Testis (tissue), 3 donors: ENCODE measurements around the gene AQP5. TPM values are rescaled to one million over a fixed set of nuclear protein-coding genes. Genes with fewer than 3 reads are reported as not detected.

Experiments used
- DNase-seq: peaks from one replicate; pipeline ENCODE4 v3.0.0-alpha.2; 2019
- H3K27ac ChIP-seq, 2 donors: fragments of 200-600 bp; sonication (generic); one replicate each; pipeline ENCODE4 v1.5.1; 2019
- H3K27me3 ChIP-seq: fragments of 200-600 bp; sonication (generic); one replicate; pipeline ENCODE4 v1.5.1; 2019
- H3K36me3 ChIP-seq: fragments of 200-600 bp; sonication (generic); one replicate; pipeline ENCODE4 v1.5.1; 2017; ENCODE audit warnings: low read depth; ENCODE audit errors: missing control alignments
- H3K4me1 ChIP-seq: fragments of 200-600 bp; sonication (generic); one replicate; pipeline ENCODE4 v1.5.1; 2019
- H3K4me3 ChIP-seq, 2 donors: fragments of 200-600 bp; sonication (generic); one replicate each; pipeline ENCODE4 v1.5.1; 2017 to 2019
- H3K9me3 ChIP-seq: fragments of 200-600 bp; sonication (generic); one replicate; pipeline ENCODE4 v1.5.1; 2017
- POLR2A ChIP-seq: fragments of 450-650 bp; IDR thresholded peaks from one replicate; pipeline ENCODE4 v1.6.1; 2017; ENCODE audit warnings: antibody characterized with exemption, mild to moderate bottlenecking, moderate library complexity
- WGBS, 2 donors: methylation state at CpG; one replicate each; pipeline ENCODE4 v1.1.5; 2018; 5-methylcytosine and 5-hydroxymethylcytosine counted together
- intact Hi-C: fragments of 100-400 bp; cut with DNase I; formaldehyde crosslinking; loops from one replicate; pipeline ENCODE4 v1.15.1; 2023; ENCODE audit warnings: low total_unique reads
- polyA plus RNA-seq: library from polyadenylated mRNA; stranded (reverse); fragments of 350-450 nt; fragmentation: Illumina TruSeq; extraction: RNeasy Lipid Tissue Mini Kit (QIAGEN cat#74804); gene quantifications from one replicate; pipeline ENCODE4 v1.2.3, GENCODE V29; 2014; ENCODE audit warnings: low read depth, low replicate concordance; ENCODE audit not compliant: insufficient read depth
- total RNA-seq, 2 donors: library from RNA; depleted of rRNA; stranded (reverse); fragments of >200 nt; gene quantifications; one replicate each; pipeline ENCODE4 v1.2.3, GENCODE V29; 2016
- TF ChIP-seq, protein P1 (sequence below), 3 experiments: fragments of 450-650 bp in 2 of 3; fragments of 200-600 bp in 1 of 3; sonication (generic) in 1 of 3; IDR thresholded peaks; one replicate each; pipeline ENCODE4 v1.5.1; 2016 to 2019; ENCODE audit warnings: antibody characterized with exemption in 3 of 3, mild to moderate bottlenecking in 2 of 3, moderate library complexity in 1 of 3

Gene AQP5
- total and polyA plus RNA-seq, 3 donors from 2014 or later, result 128 to 414 (median 134) TPM

DNA sequence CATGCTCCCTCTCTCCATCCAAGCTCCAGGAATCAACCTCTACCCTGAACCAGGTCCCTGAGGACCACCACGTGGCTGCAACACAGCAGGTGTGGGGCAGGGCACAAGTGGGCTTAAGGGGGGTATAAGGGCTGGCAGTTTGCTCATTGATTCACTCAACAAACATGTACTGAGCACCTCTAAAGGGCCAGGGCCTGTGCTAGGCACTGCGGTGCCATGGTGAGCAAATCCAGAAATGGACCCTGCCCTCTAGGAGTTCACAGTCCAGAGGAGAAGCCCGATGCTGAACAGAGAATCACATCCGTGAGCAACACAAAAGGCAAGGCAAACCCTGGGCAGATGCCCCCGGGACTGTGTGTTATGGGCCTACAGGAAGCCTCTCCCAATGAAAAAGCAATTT lies 17.6 kb upstream of the AQP5 start:
- H3K9me3 ChIP-seq, result no peaks in the 10 kb centered on the region
- H3K27ac ChIP-seq, result no peak overlapping the region
- TF ChIP-seq, protein P1, sequence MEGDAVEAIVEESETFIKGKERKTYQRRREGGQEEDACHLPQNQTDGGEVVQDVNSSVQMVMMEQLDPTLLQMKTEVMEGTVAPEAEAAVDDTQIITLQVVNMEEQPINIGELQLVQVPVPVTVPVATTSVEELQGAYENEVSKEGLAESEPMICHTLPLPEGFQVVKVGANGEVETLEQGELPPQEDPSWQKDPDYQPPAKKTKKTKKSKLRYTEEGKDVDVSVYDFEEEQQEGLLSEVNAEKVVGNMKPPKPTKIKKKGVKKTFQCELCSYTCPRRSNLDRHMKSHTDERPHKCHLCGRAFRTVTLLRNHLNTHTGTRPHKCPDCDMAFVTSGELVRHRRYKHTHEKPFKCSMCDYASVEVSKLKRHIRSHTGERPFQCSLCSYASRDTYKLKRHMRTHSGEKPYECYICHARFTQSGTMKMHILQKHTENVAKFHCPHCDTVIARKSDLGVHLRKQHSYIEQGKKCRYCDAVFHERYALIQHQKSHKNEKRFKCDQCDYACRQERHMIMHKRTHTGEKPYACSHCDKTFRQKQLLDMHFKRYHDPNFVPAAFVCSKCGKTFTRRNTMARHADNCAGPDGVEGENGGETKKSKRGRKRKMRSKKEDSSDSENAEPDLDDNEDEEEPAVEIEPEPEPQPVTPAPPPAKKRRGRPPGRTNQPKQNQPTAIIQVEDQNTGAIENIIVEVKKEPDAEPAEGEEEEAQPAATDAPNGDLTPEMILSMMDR (IDR thresholded peaks at IDR 0.05), result no peak
- H3K36me3 ChIP-seq, result no peaks in the 10 kb centered on the region
- peaks cover 7% of the 10 kb centered on the region for H3K4me1 ChIP-seq
- WGBS, 2 donors, result 91 to 93% methylated on average over 5 of the region's 5 CpGs
- no peaks in the 10 kb centered on the region for H3K27me3 ChIP-seq
- H3K4me3 ChIP-seq, result no peak overlapping the region
- no peak for DNase-seq
- intact Hi-C loops, result no loop called here

DNA sequence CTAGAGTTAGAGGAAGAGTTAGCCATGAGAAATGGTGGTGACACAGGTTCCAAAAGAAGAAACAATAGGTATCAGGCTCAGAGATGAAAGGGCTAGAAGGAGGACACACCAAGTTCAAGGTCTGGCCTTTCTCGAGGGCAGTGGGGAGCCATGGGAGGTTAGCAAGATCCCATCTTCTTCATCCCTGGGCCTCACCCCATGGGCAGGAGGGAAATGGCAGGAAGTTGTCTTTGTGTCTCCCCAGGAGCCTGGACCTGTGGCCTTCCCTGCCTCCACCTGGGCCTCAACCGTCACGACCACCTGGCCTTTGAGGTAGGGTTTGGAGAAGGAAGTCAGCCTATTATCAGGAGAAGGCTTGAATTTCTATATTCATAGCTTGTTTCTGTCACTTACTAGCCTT lies 17.0 kb upstream of the AQP5 start:
- Histone ChIP-seq H3K9me3 (no peaks in the 10 kb centered on the region), H3K4me1 (peaks cover 2% of the 10 kb centered on the region), H3K27ac (no peak overlapping the region), H3K27me3 (no peaks in the 10 kb centered on the region), H3K36me3 (no peaks in the 10 kb centered on the region), H3K4me3 (no peak overlapping the region)
- DNase-seq, result no peak
- no peak for TF ChIP-seq POLR2A
- TF ChIP-seq, protein P1 (IDR thresholded peaks at IDR 0.05), result no peak
- intact Hi-C loops, result no loop called here
- WGBS, 2 donors, result 83 to 87% methylated on average over 3 of the region's 3 CpGs

DNA sequence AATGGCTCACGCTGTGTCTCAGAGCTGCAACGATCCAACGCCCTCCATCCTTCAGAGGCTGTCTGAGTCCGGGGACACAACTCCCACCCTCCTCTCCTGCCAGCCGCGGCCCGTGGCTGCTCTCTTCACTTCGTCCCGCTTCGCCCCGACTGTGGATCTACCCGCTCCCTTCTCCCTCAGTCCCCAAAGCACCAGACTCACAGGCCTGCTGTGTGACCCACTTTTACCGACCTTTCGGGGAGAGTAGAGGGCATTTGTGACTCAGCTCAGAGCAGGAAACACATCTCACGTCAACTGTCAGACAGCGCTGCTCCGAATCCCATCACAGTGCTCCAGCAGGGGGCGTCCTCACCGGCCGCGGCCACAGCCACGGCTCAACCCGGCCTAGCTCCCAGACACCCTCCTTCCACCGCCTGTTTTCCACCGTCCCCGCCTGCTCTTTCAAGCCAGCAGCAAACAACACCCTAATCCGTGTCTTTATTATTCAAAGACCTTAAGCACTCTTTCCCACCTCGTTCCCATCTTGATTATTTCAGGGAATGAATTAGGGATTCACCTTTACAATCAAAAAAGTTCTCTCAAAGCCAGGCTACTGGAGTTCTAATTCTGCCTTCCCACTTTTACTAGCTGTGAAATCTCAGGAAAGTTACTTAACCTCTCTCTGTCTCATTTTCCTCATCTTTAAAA lies 16.1 kb upstream of the AQP5 start:
- no peak for TF ChIP-seq POLR2A
- TF ChIP-seq, protein P1 (IDR thresholded peaks at IDR 0.05), result peak; percentile 62 to 78 (median 75)
- intact Hi-C loops, result no loop called here

DNA sequence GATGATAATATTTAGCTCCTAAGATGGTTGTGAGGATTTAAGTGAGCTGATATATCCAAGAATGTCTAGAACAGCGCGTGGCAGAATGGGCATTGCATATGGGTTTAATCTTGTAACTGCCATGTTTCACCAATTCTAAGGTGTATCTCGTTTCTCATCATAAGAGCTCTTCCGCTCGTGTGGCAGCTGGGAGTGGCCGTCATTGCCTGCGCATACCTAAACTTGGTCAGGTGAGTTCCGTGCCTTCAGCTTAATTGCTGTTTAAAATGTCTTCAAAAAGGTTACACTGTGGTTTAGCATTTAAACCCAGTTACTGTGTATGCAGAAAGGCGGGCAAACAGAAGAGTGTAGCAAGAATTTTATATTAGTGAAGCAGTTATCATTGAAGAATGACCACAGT lies 15.6 kb upstream of the AQP5 start:
- H3K27me3 ChIP-seq, result no peaks in the 10 kb centered on the region
- DNase-seq, result no peak
- H3K4me3 ChIP-seq, result no peak overlapping the region
- H3K9me3 ChIP-seq, result no peaks in the 10 kb centered on the region
- no peaks in the 10 kb centered on the region for H3K36me3 ChIP-seq
- peaks cover 5% of the 10 kb centered on the region for H3K4me1 ChIP-seq
- intact Hi-C loops, result no loop called here
- 87 to 91% methylated on average over 9 of the region's 9 CpGs for WGBS, 2 donors
- TF ChIP-seq, protein P1 (IDR thresholded peaks at IDR 0.05), result no peak
- peak overlapping the region in 1 of 2 donors; percentile 59 for H3K27ac ChIP-seq

More for the DNA sequence above, 16.1 kb upstream of the AQP5 start:
- peaks cover 5% of the 10 kb centered on the region for H3K4me1 ChIP-seq
- no peaks in the 10 kb centered on the region for H3K36me3 ChIP-seq
- 14 to 23% methylated on average over 28 of the region's 28 CpGs for WGBS, 2 donors
- peak overlapping the region; percentile 18 to 29 for H3K4me3 ChIP-seq
- peak; percentile 88 for DNase-seq
- peak overlapping the region; percentile 12 to 59 for H3K27ac ChIP-seq
- no peaks in the 10 kb centered on the region for H3K27me3 ChIP-seq
- no peaks in the 10 kb centered on the region for H3K9me3 ChIP-seq

DNA sequence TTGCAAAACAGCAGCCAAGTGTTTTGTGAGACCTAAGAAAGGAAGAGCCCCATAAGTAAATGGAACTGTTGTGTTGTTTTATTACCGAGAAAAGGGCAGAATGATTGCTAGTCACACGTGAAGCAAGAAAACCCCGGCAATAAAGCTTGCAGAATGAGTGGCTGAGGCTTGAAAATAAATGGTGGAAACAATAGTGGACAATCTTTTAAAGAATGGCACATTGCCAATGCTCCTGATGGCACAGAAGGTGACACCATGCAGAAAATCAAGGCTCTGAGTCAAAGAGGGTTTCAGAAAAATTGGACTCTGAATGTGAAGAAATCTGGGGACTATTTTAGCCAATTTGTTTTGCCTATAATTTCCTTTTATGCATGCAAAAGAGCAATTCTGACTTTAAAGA lies 15.2 kb upstream of the AQP5 start:
- Histone ChIP-seq H3K4me1 (peaks cover 5% of the 10 kb centered on the region), H3K9me3 (no peaks in the 10 kb centered on the region), H3K4me3 (no peak overlapping the region), H3K27ac (no peak overlapping the region), H3K36me3 (no peaks in the 10 kb centered on the region), H3K27me3 (no peaks in the 10 kb centered on the region)
- intact Hi-C loops, result no loop called here
- TF ChIP-seq POLR2A, result no peak
- TF ChIP-seq, protein P1 (IDR thresholded peaks at IDR 0.05), result no peak
- DNase-seq, result no peak
- WGBS, 2 donors, result 88 to 93% methylated on average over 3 of the region's 3 CpGs
